Parathyroid adenoma (tissue), 2 donors: ENCODE data around the gene ACTRT2.

Experiments
- H2AFZ ChIP-seq: fragments of 300-600 bp; sonication (generic); one replicate; pipeline ENCODE4 v1.7.0; 2017; ENCODE audit warnings: antibody characterized with exemption, mild to moderate bottlenecking
- H3K27ac ChIP-seq: fragments of 300-600 bp; sonication (generic); one replicate; pipeline ENCODE4 v1.7.0; 2017
- H3K27me3 ChIP-seq: fragments of 300-600 bp; sonication (generic); one replicate; pipeline ENCODE4 v1.7.0; 2017; ENCODE audit warnings: low read length; ENCODE audit not compliant: control insufficient read depth, insufficient read depth
- H3K36me3 ChIP-seq: fragments of 300-600 bp; sonication (generic); one replicate; pipeline ENCODE4 v1.7.0; 2017; ENCODE audit warnings: low read length; ENCODE audit not compliant: control insufficient read depth, insufficient read depth
- H3K4me1 ChIP-seq: fragments of 300-600 bp; sonication (generic); one replicate; pipeline ENCODE4 v1.7.0; 2017; ENCODE audit warnings: control low read depth
- H3K4me2 ChIP-seq: fragments of 300-600 bp; sonication (generic); one replicate; pipeline ENCODE4 v1.7.0; 2017; ENCODE audit warnings: low read length
- H3K4me3 ChIP-seq: fragments of 300-600 bp; sonication (generic); one replicate; pipeline ENCODE4 v1.7.0; 2017; ENCODE audit warnings: low read depth, low read length
- H3K79me2 ChIP-seq: fragments of 300-600 bp; sonication (generic); one replicate; pipeline ENCODE4 v1.7.0; 2017; ENCODE audit warnings: control low read depth
- H3K9ac ChIP-seq: fragments of 300-600 bp; sonication (generic); one replicate; pipeline ENCODE4 v1.7.0; 2017; ENCODE audit warnings: mild to moderate bottlenecking
- H3K9me3 ChIP-seq: fragments of 300-600 bp; sonication (generic); one replicate; pipeline ENCODE4 v1.7.0; 2017; ENCODE audit warnings: low read length; ENCODE audit not compliant: control insufficient read depth
- CTCF ChIP-seq: fragments of 300-600 bp; sonication (generic); IDR thresholded peaks from one replicate; pipeline ENCODE4 v1.7.0; 2017; ENCODE audit warnings: antibody characterized with exemption, mild to moderate bottlenecking
- donor health status: primary hyperparathyroidism.

The ACTRT2 gene

GRCh38 chr1:3062616-3063378, 41.5 kb downstream of the ACTRT2 start:
- Histone ChIP-seq H3K4me2 (peak overlapping the region; percentile 77), H2AFZ (no peak overlapping the region), H3K9me3 (no peaks in the 10 kb centered on the region), H3K4me3 (peak overlapping the region; percentile 46), H3K4me1 (no peaks in the 10 kb centered on the region), H3K36me3 (no peaks in the 10 kb centered on the region), H3K9ac (no peak overlapping the region), H3K27ac (no peak overlapping the region), H3K27me3 (no peaks in the 10 kb centered on the region), H3K79me2 (no peaks in the 10 kb centered on the region)
- TF ChIP-seq CTCF, result no peak

DNA sequence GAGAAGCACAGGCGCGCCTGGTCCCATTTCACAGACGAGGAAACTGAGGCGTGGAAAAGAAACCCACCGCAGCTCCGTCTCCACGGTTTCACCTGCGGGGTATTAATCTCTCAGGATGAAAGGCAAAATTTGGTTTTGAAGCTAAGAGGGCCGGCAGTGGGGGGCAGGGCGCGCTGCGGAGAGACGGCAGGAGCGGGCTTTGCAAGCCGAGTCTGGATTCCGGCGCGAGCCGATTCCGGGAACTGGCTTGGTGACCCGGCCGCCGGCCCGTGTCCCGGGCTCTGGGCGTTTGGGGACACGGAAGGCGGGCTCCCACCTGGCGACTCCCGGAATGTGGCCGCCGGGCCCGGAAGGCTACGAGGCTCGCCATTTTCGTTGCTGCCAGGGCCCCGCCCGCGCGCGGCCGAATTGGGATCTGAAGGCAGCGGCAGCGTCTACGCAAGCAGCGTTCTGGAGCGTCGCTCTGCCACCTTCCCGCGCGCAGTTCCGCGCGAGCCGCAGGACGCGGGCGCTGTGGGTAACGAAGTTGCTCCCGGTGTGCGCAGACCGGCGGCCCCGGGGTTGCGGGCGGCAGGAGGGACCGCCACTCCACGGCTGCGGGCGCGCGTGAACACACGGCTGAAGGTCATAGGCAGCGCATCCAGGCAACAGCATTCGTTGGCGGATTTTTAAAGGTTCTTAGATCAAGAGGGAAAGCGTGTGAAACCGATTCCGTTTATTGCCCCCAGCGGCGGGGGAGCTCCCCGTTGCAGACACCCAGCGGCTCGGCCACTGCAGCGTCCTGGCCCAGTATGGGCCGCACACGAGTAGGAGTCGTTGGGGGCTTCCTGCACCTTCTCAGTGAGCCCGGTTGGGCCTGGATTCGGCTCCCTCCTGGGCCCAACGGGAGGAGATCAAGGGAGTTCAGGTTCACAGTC, 42.4 kb downstream of the ACTRT2 start:
- no peaks in the 10 kb centered on the region for H3K79me2 ChIP-seq
- no peak overlapping the region for H2AFZ ChIP-seq
- no peaks in the 10 kb centered on the region for H3K9me3 ChIP-seq
- H3K4me2 ChIP-seq, result peak overlapping the region; percentile 77
- H3K9ac ChIP-seq, result no peak overlapping the region
- no peak for TF ChIP-seq CTCF
- H3K4me3 ChIP-seq, result peak overlapping the region; percentile 46
- no peaks in the 10 kb centered on the region for H3K4me1 ChIP-seq
- H3K27ac ChIP-seq, result no peak overlapping the region
- H3K27me3 ChIP-seq, result no peaks in the 10 kb centered on the region
- H3K36me3 ChIP-seq, result no peaks in the 10 kb centered on the region

- Histone ChIP-seq H3K4me1 (no peaks in the 10 kb centered on the region), H2AFZ (no peak overlapping the region), H3K36me3 (no peaks in the 10 kb centered on the region), H3K4me3 (peak overlapping the region; percentile 46), H3K27ac (no peak overlapping the region), H3K4me2 (no peak overlapping the region), H3K9ac (no peak overlapping the region), H3K79me2 (no peaks in the 10 kb centered on the region), H3K9me3 (no peaks in the 10 kb centered on the region), H3K27me3 (no peaks in the 10 kb centered on the region)
- no peak for TF ChIP-seq CTCF
Measured at GRCh38 chr1:3064296-3064850, 43.1 kb downstream of the ACTRT2 start.

DNA sequence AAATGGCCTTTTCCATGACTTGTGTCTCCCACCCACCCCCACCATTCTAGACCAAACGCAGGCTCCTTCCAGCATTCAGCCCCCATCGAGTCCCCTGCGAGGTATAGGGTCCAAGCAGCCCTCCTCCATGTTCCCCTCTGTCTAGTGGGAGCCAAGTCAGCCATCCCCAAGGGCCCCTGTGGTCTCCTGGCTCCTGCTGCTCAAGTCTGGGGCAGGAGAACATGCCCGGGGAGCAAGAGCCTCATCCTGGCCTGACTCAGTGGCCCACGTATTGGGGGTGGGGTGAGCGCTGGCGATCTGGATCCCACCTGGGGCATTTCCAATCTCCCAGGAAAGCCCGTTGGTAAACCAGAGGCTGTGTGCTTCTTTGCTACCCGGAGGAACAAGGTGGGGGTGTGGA, 43.6 kb downstream of the ACTRT2 start:
- Histone ChIP-seq H3K4me3 (no peak overlapping the region), H3K27me3 (no peaks in the 10 kb centered on the region), H3K9ac (no peak overlapping the region), H3K4me1 (no peaks in the 10 kb centered on the region), H3K9me3 (no peaks in the 10 kb centered on the region), H3K27ac (no peak overlapping the region), H3K36me3 (no peaks in the 10 kb centered on the region), H3K79me2 (no peaks in the 10 kb centered on the region), H3K4me2 (no peak overlapping the region), H2AFZ (no peak overlapping the region)
- TF ChIP-seq CTCF, result no peak
